Measurements from ENCODE around the gene CHRDL1. TPM values are rescaled to one million over a fixed set of nuclear protein-coding genes. Genes with fewer than 3 reads are reported as not detected.
"Not testable (repeated sequence)": the region's sequence is repeated elsewhere in the genome, so short reads cannot be mapped to it uniquely, and the experiment has no call there.

CHRDL1 gene
- total RNA-seq, 1 experiment from 2014 or later, result not detected

DNA sequence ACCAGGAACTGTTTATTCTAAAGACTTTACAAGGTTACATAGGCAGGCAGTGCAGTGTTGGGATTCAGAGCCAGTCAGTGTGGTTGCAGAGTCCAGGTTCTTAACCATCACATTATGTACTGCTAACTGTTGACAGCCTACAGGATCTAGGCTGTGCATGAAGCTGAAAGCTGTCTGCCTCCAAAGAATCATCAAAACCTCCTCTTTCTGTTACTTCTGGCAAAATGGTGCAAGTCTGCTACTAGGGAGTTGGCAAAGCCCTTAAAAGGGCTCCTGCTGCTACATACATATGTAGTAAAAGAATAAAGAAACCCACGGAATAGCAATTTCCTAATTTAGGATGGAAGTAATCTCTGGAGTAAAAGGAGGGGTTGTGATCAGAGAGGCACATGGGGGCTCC, 40.4 kb upstream of the CHRDL1 start:
- H3K27me3 Mint-ChIP-seq (ENCODE audit: insufficient read depth, unreplicated experiment), result peaks cover 36% of the 10 kb centered on the region
- CTCF ChIA-PET, result interaction anchor here (0.5 to 4.3 kb wide), 4 partner anchors 12 to 393 kb away, joined by 3 to 38 read pairs (median 5); no protein-coding TSS in a partner anchor
- H3K36me3 Mint-ChIP-seq (ENCODE audit: insufficient read depth, unreplicated experiment), result no peaks in the 10 kb centered on the region

DNA sequence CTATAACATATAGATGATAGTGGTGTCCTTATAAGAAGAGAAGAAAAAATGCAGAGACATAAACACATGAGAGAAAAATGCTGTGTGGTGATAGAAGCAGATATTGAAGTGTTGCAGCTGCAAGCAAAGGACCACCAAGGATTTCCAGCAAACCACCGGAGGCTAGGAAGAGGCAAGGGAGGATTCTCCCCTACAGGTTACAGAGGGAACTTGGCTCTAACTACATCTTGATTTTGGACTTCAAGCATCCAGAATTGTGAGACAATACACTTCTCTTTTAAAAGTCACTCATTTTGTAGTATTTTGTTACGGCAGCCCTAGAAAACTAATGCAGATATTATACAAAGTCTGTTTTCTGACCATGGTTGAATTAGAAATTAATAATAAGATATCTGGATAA, 30.4 kb upstream of the CHRDL1 start:
- Mint-ChIP-seq H3K27me3 (ENCODE audit: insufficient read depth, unreplicated experiment) (peaks cover 35% of the 10 kb centered on the region), H3K4me1 (ENCODE audit: insufficient read depth, unreplicated experiment) (no peaks in the 10 kb centered on the region), H3K4me3 (ENCODE audit: unreplicated experiment) (no peak overlapping the region), H3K36me3 (ENCODE audit: insufficient read depth, unreplicated experiment) (no peaks in the 10 kb centered on the region), H3K9me3 (ENCODE audit: unreplicated experiment) (no peaks in the 10 kb centered on the region), H3K27ac (ENCODE audit: low read depth, unreplicated experiment) (no peak overlapping the region)
- CTCF ChIA-PET, result no interaction called here
- POLR2A ChIA-PET, result interaction anchor here (0.7 kb wide), 1 partner anchor 381 kb away, joined by 3 read pairs; no protein-coding TSS in a partner anchor
- intact Hi-C loops (cut with micrococcal nuclease), result no loop called here
- TF ChIP-seq, protein P1, sequence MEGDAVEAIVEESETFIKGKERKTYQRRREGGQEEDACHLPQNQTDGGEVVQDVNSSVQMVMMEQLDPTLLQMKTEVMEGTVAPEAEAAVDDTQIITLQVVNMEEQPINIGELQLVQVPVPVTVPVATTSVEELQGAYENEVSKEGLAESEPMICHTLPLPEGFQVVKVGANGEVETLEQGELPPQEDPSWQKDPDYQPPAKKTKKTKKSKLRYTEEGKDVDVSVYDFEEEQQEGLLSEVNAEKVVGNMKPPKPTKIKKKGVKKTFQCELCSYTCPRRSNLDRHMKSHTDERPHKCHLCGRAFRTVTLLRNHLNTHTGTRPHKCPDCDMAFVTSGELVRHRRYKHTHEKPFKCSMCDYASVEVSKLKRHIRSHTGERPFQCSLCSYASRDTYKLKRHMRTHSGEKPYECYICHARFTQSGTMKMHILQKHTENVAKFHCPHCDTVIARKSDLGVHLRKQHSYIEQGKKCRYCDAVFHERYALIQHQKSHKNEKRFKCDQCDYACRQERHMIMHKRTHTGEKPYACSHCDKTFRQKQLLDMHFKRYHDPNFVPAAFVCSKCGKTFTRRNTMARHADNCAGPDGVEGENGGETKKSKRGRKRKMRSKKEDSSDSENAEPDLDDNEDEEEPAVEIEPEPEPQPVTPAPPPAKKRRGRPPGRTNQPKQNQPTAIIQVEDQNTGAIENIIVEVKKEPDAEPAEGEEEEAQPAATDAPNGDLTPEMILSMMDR (IDR thresholded peaks at IDR 0.05; ENCODE audit: unreplicated experiment), result no peak
- DNase-seq (ENCODE audit: unreplicated experiment), result no peak
- no TSS peak for BruUV-seq (replicated peaks)

More for the DNA sequence above, 40.4 kb upstream of the CHRDL1 start:
- Mint-ChIP-seq H3K4me3 (ENCODE audit: unreplicated experiment) (no peak overlapping the region), H3K4me1 (ENCODE audit: insufficient read depth, unreplicated experiment) (no peaks in the 10 kb centered on the region), H3K9me3 (ENCODE audit: unreplicated experiment) (no peaks in the 10 kb centered on the region), H3K27ac (ENCODE audit: low read depth, unreplicated experiment) (no peak overlapping the region)
- no peak for DNase-seq (ENCODE audit: unreplicated experiment)
- POLR2A ChIA-PET, result interaction anchor here (1.0 kb wide), 1 partner anchor 11 kb away, joined by 3 read pairs; no protein-coding TSS in a partner anchor
- TF ChIP-seq, protein P1 (IDR thresholded peaks at IDR 0.05; ENCODE audit: unreplicated experiment), result no peak
- intact Hi-C loops (cut with micrococcal nuclease), result no loop called here
- no TSS peak for BruUV-seq (replicated peaks)

DNA sequence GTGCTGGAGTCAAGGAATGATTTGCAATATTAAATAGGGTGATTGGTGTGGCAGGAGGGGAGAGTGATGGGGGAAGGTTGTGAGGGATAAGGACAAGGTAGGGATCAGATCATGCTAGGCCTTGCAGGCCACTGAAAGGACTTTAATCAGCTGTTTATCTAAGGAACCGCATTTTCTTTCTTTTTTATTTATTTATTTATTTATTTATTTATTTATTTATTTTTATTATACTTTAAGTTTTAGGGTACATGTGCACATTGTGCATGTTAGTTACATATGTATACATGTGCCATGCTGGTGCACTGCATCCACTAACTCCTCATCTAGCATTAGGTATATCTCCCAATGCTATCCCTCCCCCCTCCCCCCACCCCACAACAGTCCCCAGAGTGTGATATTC, 20.9 kb upstream of the CHRDL1 start:
- CTCF ChIA-PET; H3K27me3 Mint-ChIP-seq (ENCODE audit: insufficient read depth, unreplicated experiment); H3K36me3 Mint-ChIP-seq (ENCODE audit: insufficient read depth, unreplicated experiment); H3K9me3 Mint-ChIP-seq (ENCODE audit: unreplicated experiment); POLR2A ChIA-PET; H3K4me3 Mint-ChIP-seq (ENCODE audit: unreplicated experiment); intact Hi-C loops (cut with micrococcal nuclease); DNase-seq (ENCODE audit: unreplicated experiment); H3K4me1 Mint-ChIP-seq (ENCODE audit: insufficient read depth, unreplicated experiment); BruUV-seq (replicated peaks); H3K27ac Mint-ChIP-seq (ENCODE audit: low read depth, unreplicated experiment): not testable (repeated sequence)

DNA sequence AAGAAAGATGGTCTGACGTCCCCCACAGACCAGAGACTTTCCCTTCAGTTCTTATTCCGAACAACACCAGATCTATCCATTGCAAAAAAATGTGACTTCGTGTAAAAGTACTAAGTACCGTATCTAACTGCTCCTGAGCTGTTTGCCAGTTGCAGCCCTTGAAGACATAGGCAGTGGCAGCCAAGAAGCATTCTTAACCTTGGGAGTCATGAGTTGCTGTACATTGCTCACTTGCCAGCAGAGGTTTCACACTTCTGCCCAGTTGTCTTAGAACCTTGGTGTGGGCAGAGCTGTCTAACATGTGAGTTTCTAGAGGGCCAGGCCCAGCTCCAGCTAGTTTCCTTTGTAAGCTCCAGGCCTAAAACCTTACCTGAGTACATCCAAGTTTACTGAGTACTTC, 10.5 kb upstream of the CHRDL1 start:
- Mint-ChIP-seq H3K4me3 (ENCODE audit: unreplicated experiment) (no peak overlapping the region), H3K27me3 (ENCODE audit: insufficient read depth, unreplicated experiment) (peaks cover 35% of the 10 kb centered on the region), H3K4me1 (ENCODE audit: insufficient read depth, unreplicated experiment) (no peaks in the 10 kb centered on the region), H3K36me3 (ENCODE audit: insufficient read depth, unreplicated experiment) (no peaks in the 10 kb centered on the region), H3K27ac (ENCODE audit: low read depth, unreplicated experiment) (no peak overlapping the region), H3K9me3 (ENCODE audit: unreplicated experiment) (no peaks in the 10 kb centered on the region)
- intact Hi-C loops (cut with micrococcal nuclease), result no loop called here
- peak; percentile 13 for DNase-seq (ENCODE audit: unreplicated experiment)
- no TSS peak for BruUV-seq (replicated peaks)
- TF ChIP-seq, protein P1 (IDR thresholded peaks at IDR 0.05; ENCODE audit: unreplicated experiment), result no peak
- ChIA-PET CTCF (interaction anchor here (0.7 kb wide), 1 partner anchor 120 kb away, joined by 3 read pairs; no protein-coding TSS in a partner anchor), POLR2A (interaction anchor here (1.1 kb wide), 1 partner anchor 9 kb away, joined by 3 read pairs; no protein-coding TSS in a partner anchor)

All from MCF 10A (cell line).